Nephron (organoid): Measurements from ENCODE around the gene AAK1.

ENCODE experiments used
- H3K27ac Mint-ChIP-seq, 3 experiments: 2 replicates each; pipeline ENCODE4 v1.8.0; 2020; ENCODE audit warnings: mixed read lengths in 3 of 3, mild to moderate bottlenecking in 2 of 3, moderate library complexity in 1 of 3
- H3K27me3 Mint-ChIP-seq: 2 replicates; pipeline ENCODE4 v1.8.0; 2021; ENCODE audit warnings: low read depth, mild to moderate bottlenecking, moderate library complexity, mixed read lengths
- H3K36me3 Mint-ChIP-seq: 2 replicates; pipeline ENCODE4 v1.8.0; 2020; ENCODE audit warnings: low read depth, mixed read lengths
- H3K4me1 Mint-ChIP-seq: 2 replicates; pipeline ENCODE4 v1.8.0; 2020; ENCODE audit warnings: mixed read lengths
- H3K4me3 Mint-ChIP-seq, 3 experiments: 2 replicates each; pipeline ENCODE4 v1.8.0; 2020; ENCODE audit warnings: mild to moderate bottlenecking in 3 of 3, mixed read lengths in 3 of 3, moderate library complexity in 2 of 3
- H3K9me3 Mint-ChIP-seq: 2 replicates; pipeline ENCODE4 v1.8.0; 2020; ENCODE audit warnings: mixed read lengths
- TF ChIP-seq, protein P1 (sequence below), 3 experiments: fragments of 200-600 bp; sonication (generic); IDR thresholded peaks; one replicate each; pipeline ENCODE4 v1.5.0; 2021; ENCODE audit warnings: antibody characterized with exemption in 3 of 3; ENCODE audit not compliant: unreplicated experiment in 3 of 3

The AAK1 gene

DNA sequence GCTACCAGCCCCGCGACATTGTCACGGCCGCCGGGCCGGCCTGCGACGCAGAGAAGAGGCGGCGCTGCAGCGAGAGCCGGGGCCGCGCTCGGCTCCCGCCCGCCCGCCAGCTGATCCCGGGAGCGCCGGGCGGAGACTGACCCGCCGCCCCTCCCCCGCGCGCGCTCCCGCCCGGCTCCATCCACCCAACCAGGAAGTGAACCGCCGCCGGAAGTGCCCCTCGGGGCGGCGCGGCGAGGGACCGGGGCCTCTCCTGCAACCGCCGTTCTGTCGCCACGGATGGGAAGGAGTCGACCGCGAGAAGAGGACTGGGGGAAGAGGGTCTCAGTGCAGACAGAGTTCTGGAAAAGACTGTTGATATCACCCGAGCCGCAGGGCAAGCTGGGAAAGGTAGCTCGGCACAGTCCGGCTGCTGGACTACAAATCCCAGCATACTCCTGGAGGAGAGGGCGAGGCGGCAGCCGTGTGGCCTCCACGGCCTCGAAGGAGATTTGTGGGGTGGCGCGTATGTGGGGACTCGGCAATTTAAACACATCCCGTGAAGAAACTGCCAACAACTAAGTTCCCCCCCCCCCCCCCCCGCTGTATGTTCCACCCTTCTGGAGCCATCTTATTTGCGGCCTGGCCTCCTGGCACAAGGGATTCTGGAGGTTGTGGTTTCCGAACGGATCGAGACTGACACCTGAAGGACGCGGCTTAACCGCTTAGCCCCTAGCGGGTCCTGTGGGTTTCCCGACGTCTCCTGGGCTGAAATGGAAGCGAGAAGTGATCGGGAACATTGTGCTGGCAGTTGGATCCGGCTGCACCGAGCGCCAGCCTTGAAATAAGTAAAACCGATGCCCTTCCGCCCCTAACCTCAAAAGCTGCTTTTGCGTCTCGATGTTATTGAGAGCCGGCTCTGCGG is at the start of gene AAK1:
Gene AAK1 (minus strand): TSS at position 138 of the 904 bp plus-strand sequence. CDS start 699 bp downstream, outside the sequence.
- Mint-ChIP-seq H3K4me3 (peak within 1 kb of the TSS; percentile 89 to 100 (median 99)), H3K27ac (peak within 1 kb of the TSS; percentile 98 to 100 (median 99)), H3K27me3 (no peaks in the 10 kb centered on the region), H3K9me3 (no peaks in the 10 kb centered on the region), H3K36me3 (peaks cover 7% of the 10 kb centered on the region), H3K4me1 (peaks cover 51% of the 10 kb centered on the region)
- TF ChIP-seq, protein P1, sequence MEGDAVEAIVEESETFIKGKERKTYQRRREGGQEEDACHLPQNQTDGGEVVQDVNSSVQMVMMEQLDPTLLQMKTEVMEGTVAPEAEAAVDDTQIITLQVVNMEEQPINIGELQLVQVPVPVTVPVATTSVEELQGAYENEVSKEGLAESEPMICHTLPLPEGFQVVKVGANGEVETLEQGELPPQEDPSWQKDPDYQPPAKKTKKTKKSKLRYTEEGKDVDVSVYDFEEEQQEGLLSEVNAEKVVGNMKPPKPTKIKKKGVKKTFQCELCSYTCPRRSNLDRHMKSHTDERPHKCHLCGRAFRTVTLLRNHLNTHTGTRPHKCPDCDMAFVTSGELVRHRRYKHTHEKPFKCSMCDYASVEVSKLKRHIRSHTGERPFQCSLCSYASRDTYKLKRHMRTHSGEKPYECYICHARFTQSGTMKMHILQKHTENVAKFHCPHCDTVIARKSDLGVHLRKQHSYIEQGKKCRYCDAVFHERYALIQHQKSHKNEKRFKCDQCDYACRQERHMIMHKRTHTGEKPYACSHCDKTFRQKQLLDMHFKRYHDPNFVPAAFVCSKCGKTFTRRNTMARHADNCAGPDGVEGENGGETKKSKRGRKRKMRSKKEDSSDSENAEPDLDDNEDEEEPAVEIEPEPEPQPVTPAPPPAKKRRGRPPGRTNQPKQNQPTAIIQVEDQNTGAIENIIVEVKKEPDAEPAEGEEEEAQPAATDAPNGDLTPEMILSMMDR (IDR thresholded peaks at IDR 0.05; ENCODE audit: unreplicated experiment in 3 of 3), result no peak

DNA sequence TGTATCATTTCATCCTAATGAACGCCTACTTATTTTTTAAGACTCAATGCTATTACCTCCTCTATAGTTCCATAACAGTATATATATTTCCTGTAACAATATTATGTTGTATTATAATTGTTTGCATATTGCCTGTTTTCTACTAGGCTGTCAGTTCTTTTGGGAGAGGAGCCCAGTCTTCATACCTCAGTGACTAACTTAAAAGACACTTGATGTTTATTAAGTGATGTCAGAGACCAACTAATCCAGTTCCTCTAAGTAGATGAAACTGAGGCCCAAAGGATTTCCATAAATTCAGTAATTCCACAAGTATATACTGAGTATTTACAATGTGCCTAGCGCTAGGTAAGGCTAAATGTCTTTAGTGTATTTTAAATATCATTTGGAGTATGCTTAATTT is 48.9 kb upstream of the AAK1 start:
- no peak overlapping the region for H3K27ac Mint-ChIP-seq
- TF ChIP-seq, protein P1 (IDR thresholded peaks at IDR 0.05; ENCODE audit: unreplicated experiment in 3 of 3), result no peak
- H3K27me3 Mint-ChIP-seq, result no peaks in the 10 kb centered on the region
- H3K36me3 Mint-ChIP-seq, result no peaks in the 10 kb centered on the region
- H3K4me3 Mint-ChIP-seq, result no peak overlapping the region
- H3K4me1 Mint-ChIP-seq, result peaks cover 11% of the 10 kb centered on the region
- no peaks in the 10 kb centered on the region for H3K9me3 Mint-ChIP-seq

DNA sequence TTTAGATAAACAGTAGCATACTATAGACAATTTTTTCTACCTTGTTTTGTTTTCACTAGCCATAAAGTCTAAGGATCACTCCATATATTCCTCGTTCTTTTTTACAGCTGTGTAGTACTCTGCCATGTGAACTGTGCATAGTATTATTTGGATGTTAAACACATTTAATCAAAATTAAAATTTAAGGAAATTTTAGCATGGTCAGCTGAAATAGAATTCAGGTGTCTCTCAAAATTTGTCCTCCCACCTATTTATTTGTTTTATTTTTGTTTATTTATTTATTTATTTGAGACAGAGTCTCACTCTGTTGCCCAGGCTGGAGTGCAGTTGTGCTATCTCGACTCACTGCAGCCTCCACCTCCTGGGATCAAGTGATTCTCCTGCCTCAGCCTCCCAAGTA is 46.4 kb upstream of the AAK1 start:
- TF ChIP-seq, protein P1 (IDR thresholded peaks at IDR 0.05; ENCODE audit: unreplicated experiment in 3 of 3), result no peak
- Mint-ChIP-seq H3K27me3 (peaks cover under 1% of the 10 kb centered on the region), H3K9me3 (no peaks in the 10 kb centered on the region), H3K4me3 (no peak overlapping the region), H3K27ac (no peak overlapping the region), H3K4me1 (peaks cover 15% of the 10 kb centered on the region), H3K36me3 (no peaks in the 10 kb centered on the region)

DNA sequence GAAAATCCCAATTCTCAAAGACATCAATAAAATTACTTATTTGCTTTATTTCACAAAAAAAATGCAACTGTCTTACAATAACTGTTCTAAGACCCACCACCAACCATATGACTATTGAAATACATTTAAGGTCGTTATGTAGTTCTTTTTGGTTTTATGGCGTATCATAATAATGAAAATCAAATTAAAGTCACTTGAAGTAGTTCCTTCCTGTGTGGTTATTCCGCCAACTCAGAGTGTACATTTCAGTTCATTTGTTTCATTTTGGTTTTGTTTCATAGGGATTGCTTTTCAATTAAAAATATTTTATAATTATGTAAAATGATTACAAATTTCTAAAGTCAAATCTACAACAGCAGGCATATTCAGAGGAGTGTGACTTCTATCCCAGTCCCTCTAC is 45.9 kb upstream of the AAK1 start:
- TF ChIP-seq, protein P1 (IDR thresholded peaks at IDR 0.05; ENCODE audit: unreplicated experiment in 3 of 3), result no peak
- H3K9me3 Mint-ChIP-seq, result no peaks in the 10 kb centered on the region
- peaks cover 6% of the 10 kb centered on the region for H3K27me3 Mint-ChIP-seq
- peaks cover 19% of the 10 kb centered on the region for H3K4me1 Mint-ChIP-seq
- H3K27ac Mint-ChIP-seq, result no peak overlapping the region
- H3K4me3 Mint-ChIP-seq, result no peak overlapping the region
- H3K36me3 Mint-ChIP-seq, result no peaks in the 10 kb centered on the region

DNA sequence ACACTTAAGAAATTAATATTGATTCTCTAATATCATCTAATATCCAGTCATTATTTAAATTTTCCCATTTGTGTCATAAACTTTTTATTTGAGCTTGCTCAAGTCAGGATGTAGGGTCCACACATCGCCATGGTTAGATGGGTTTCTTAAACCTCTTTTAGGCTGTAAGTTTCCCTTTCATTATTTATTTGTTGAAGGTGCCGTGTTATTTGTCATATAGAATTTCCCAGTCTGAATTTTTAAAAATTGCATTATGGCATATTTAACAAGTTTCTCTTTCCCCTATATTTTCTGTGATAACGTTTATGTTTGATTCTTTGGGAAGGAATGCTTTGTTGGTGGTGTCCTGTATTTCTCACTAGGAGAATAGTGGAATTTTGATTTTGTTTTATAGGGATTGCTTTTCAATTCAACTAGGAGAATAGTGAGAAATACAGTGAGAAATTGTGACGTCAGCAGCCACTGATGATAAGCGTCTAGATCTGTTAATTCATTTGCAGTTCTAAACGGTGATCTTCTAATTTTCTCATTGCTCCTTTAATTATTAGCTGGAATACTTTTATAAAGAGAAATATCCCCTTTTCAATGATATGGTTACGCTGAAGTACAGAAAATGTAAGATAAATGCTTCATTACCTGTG is 44.6 kb upstream of the AAK1 start:
- H3K4me1 Mint-ChIP-seq, result peaks cover 22% of the 10 kb centered on the region
- H3K27me3 Mint-ChIP-seq, result peaks cover 8% of the 10 kb centered on the region
- H3K9me3 Mint-ChIP-seq, result no peaks in the 10 kb centered on the region
- TF ChIP-seq, protein P1 (IDR thresholded peaks at IDR 0.05; ENCODE audit: unreplicated experiment in 3 of 3), result no peak
- H3K36me3 Mint-ChIP-seq, result no peaks in the 10 kb centered on the region
- no peak overlapping the region for H3K4me3 Mint-ChIP-seq
- H3K27ac Mint-ChIP-seq, result no peak overlapping the region
